Posterior cingulate gyrus (tissue), 11 donors: ENCODE results near the gene SH2B2.
"Not testable (repeated sequence)": the region's sequence is repeated elsewhere in the genome, so short reads cannot be mapped to it uniquely, and the experiment has no call there.

Experiments used
- DNase-seq, 10 donors: peaks; one replicate each; pipeline versions ENCODE4 v3.0.0 to v3.0.0-alpha.2; 2020 to 2021; ENCODE audit warnings: mixed read lengths in 3 of 10
- intact Hi-C: fragments of 100-400 bp; cut with DNase I; formaldehyde crosslinking; loops from one replicate; pipeline ENCODE4 v1.15.1; 2023

The SH2B2 gene

DNA sequence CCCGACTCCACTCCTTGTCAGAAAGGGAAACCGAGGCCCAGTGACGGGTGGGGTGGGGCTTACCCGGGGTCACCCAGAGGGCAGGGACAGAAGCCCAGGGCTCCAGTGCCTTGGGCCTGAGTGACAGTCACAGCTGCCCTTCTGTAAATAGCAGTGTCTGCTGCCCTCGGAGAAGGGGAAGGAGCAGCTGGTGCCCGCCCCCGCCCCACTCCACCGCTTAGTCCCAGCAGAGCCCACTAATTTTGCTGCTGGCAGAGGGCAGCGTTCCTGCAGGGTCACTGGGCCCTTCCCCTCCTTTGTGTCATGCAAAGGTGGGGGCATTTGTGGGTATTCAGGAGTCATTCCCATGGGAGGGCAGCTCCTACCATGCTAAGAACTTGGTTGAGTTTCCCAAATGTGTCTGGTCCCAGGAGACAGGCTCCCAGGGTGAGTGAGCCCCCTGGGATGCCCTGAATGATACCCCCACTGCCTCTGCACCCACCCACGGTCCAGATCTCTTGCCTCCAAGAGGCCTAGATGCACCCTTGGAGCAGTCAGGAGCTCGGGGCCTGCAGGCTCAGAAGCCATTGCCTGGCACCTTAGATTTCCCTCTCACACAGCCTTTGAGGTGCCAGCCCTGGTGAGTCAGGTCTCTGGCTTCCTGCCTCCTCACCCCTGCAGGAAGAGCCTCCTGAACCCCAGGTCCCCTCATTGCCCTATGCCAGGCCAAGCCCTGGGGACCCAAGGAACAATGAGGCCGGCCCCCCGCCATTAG is 17.2 kb downstream of the SH2B2 start:
- DNase-seq = no peak
- intact Hi-C loops = no loop called here

DNA sequence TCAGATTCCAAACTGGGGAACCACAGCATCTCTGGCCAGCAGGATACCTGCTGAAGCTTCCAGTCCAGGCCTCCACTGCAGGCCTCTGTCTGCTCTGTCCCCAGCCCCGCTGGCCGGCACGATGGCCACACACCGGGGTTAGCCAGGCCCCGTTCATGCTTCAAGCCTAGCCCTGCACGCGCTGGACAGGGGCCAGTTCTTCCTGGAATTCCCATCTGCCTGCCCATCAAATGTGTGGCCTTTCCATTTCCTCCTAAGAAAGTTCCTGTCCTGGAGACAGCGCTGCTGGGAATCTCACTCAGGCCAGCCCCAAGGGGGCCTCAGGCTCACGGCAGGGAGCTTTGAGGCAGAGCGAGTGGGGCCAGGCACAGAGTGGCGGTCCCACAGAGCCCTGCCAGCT is 18.0 kb downstream of the SH2B2 start:
- intact Hi-C loops = no loop called here
- no peak for DNase-seq

DNA sequence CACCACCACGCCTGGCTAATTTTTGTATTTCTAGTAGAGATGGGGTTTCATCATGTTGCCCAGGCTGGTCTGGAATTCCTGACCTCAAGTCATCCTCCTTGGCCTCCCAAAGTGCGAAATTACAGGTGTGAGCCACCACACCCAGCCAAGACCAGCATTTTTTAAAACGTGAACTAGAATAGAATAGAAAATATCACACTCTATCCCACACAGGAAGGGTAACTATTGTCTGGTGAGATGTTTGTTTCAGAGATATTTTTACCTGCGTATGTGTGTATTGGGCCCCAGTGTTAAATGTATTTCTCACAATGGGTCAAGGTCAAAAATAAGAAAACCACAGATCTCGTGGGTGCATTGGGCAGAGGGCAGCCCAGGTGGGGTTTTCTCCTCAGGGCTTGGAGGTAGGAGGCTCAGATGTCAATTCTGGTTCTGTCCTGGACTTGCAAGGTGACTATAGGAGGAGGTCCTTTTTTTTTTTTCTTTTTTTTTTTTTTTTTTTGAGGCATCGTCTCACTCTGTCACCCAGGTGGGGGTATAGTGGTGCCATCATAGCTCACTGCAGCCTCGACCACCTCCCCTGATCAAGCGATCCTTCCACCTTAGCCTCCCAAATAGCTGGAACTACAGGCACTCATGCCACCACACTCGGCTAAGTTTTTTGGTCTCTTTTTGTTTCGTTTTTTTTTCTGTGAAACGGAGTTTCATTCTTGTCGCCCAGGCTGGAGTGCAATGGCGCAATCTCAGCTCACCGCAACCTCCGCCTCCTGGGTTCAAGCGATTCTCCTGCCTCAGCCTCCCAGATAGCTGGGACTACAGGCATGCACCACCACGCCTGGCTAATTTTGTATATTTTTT is 19.0 kb downstream of the SH2B2 start:
- DNase-seq = no peak
- intact Hi-C loops = no loop called here

DNA sequence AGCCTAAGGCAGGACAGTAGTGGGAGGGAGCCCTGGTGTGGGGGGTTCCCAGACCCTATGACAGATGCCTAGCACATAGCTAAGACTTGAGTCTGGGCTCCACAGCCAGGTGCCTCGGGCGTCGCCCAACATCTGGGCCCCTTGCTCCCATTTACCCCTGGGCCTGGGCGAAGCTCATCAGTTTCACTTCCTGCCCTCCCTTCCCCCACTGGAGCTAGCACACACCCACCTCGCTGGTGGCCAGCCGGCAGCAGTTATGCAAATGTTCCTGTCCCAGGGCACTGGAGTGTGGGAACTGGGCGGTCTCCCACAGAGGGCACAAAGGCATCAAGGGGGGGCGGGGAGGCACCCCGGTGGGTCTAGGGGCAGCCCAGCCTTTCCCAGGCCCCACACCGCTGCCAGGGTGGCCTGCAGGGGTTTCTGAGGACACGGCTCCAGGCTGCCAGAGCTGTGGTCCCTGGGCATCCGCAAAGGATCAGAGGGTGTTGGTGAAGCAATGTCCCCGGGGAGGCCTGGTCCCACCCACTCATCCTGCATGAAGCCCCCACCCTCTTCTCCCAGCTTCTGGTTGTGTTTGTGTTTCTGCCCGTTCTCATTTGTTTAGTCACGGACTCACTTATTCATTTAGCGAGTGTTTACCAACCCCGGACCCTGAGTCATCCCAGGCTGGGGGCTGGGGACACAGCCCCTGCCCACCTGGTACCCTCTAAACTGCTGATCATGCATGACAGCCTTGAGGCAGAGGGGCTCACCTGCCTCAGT is 20.4 kb downstream of the SH2B2 start:
- intact Hi-C loops = no loop called here
- no peak for DNase-seq

DNA sequence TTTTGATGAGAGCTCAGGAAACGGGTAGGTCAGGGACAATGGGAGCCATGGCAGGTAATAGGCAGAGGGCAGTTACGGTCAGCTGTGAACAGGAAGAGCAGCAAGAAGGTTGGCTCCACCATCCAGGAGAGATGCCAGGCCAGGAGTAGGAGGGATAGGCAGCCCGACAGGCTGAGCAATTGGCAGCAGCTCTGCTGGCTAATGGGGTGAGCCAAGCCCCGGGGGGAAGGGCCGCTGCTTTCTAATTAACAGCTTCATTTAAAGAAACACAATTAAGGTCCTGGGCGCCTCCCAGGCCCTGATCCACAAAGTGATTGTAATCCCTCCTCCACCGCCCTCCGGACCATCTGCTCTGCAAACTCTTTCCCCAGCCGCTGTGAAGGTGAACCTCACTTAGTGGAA is 23.7 kb downstream of the SH2B2 start:
- peak in 5 of 10 donors; percentile 26 to 86 (median 54) for DNase-seq
- intact Hi-C loops = no loop called here

DNA sequence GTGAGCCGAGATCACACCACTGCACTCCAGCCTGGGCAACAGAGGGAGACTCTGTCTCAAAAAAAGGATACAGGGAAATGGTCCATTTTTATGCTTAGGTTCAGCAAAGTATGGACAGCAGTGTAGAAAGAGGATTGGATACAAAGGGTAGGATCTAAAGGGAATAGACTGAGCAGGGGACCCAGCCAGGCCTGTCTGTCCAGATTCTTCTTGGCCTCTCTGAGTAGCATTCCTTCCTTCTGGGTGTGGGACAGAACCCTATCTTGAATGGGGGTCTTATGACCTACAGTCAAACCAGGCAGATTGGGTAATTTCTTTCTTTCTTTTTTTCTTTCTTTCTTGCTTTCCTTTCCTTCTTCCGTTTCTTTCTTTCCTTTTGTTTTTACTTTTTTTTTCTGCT is 25.6 kb downstream of the SH2B2 start:
- DNase-seq = peak in 2 of 10 donors; percentile 15 to 16
- intact Hi-C loops = no loop called here

DNA sequence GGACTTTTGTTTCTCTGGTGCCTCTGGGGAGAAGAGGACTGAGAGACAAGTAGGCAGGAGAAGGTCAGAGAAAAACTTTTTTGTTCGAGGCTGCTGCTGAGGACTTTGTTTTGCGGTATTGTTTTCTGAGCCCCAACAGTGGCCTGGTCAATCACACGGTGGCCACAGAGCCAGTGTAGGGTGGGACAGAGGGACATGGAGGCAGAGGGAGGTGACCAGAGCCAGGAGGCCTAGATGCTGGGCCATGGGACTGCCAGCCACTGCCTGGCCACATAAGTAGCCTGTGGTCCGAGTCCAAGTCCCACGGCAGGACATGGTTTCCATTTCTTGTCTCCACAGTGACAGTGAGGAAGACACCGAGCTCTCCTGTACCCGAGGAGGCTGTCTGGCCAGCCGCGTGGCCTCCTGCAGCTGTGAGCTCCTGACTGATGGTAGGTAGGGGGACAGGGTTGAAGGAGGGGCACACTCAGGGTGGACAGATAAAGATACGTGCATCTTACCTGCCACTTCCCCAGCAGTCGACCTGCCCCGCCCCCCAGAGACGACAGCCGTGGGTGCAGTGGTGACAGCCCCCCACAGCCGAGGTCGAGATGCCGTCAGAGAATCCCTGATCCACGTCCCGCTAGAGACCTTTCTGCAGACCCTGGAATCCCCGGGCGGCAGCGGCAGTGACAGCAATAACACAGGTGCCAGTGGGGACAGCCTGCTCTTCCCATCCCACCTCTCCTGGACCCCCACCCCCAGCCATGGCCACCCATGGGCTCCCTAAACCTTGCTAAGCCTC is 27.5 kb downstream of the SH2B2 start:
- intact Hi-C loops = no loop called here
- peak in 3 of 10 donors; percentile 55 to 71 (median 64) for DNase-seq

DNA sequence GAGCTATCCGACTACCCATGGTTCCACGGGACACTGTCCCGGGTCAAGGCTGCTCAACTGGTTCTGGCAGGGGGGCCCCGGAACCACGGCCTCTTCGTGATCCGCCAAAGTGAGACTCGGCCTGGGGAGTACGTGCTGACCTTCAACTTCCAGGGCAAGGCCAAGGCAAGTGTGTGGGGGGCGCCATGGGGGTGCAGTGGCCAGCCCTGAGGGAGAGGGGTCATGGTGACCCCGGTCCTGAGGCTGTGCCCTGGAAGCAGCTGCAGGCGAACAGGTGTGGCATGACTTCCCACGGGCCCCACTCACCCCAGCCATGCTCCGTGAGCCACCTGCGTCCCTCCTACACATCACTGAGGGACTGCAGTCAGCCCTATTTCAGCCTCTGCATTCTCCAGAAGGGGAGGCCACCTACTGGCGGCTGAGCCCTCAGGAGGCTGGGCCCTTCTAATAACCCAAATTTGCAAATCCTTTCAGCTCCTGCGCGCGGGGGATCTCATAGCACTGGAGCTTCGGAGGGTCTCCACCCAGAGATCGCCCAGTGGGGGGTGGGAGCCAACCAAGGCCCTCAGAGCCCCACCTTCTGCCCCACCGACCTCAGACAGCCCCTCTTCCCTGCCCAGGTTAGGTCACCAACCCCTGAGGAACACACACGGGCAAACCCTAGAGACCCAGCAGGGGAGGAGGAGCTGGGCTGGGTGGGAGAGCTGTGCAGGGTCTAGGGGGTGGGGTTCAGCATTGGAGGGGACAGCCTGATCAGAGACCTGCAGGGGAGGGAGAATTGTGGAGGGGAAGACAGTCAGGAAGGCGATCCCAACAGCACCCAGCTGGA is 30.8 kb downstream of the SH2B2 start:
- intact Hi-C loops = no loop called here
- DNase-seq = peak in 2 of 10 donors; percentile 39 to 70

DNA sequence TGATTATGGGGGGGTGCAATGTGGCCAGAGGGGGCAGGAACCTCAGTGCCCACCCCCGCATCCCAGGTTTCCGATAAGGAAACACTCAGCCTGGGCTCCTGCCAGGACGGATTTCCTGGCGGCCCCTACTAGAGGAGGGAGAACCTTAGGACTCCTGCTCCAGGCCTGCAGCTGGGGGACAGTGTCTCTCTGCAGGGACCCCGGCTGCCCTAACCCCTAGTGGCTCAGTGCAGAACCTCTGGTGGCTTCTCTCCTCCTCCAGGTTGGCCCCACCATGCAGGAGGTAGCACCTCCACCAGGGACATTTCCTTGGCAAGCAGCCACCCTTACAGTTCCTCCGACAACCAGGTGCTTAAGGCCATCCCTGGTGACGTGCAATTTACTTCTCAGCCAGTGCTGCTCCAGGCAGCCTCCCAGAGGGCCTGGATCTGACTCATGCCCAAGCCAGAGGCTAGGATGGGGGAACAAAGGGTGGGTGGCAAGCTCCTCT is 31.9 kb downstream of the SH2B2 start:
- intact Hi-C loops = no loop called here

DNA sequence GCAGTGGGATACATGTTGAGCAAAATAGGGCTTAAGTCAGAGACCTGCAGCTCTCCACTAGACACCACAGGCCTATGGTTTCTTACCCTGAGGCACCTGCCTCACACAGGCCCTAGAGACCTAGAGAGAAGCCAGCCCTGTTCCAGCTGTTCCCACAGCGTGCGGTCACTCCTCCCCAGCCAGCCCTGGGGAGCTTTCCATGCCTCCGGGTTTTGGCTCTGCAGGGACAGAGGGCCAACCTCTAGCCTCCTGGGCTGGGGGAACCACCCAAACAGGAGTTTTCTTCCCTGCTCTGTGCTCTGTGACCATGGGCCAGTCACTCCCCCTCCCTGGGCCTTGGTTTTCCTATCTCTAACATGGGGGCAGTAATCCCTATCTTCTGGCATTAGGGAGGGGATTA is 33.0 kb downstream of the SH2B2 start:
- DNase-seq = no peak
- intact Hi-C loops = no loop called here

More for the DNA sequence above, 31.9 kb downstream of the SH2B2 start:
- peak in 2 of 10 donors; percentile 26 to 62 for DNase-seq

DNA sequence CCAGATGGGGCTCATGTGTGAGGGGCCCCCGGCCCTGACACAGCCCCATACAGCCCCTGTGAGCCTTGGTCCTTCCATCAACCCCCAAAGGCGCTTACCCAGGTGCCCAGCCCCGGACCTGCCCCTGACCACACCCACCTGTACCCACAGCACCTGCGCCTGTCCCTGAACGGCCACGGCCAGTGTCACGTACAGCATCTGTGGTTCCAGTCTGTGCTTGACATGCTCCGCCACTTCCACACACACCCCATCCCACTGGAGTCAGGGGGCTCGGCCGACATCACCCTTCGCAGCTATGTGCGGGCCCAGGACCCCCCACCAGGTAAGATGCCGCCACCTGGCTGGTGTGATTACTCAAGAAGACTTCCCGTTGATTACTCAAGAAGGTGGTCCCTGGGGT is 33.5 kb downstream of the SH2B2 start:
- intact Hi-C loops = no loop called here
- DNase-seq = peak in 1 of 10 donors; percentile 42

DNA sequence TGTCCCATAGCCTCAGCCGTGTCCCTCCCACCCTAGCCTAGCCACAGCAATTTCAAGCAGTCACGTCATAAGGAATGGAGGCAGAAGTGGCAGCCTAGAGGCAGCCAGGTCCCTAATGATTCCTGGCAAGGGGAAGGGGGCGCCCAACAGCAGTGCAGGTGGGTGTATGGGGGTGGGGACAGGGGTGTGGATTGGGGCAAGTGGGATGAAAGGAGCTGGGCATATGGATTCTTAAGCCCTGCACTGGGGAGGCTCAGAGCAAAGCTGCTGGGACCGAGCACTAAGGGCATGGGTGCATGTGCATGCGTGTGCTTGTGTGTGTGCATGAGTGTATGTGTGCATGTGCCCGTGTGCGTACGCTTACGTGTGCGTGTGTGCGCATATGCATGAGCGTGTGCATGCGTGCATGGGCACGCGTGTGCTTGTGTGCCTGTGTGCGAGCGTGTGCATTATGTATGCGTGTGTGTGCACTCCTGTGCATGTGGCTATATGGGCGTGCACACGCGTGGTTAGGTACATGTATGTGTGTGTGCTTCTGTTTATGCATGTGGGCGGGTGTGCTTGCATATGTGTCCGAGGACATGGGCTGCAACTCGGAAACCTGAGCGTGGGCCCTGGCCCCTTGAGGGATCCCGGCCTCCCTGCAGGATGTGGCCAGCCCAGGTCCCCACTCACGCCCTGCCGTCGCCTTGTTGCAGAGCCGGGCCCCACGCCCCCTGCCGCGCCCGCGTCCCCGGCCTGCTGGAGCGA is 34.1 kb downstream of the SH2B2 start:
- DNase-seq = peak in 1 of 10 donors; percentile 40
- intact Hi-C loops = no loop called here

DNA sequence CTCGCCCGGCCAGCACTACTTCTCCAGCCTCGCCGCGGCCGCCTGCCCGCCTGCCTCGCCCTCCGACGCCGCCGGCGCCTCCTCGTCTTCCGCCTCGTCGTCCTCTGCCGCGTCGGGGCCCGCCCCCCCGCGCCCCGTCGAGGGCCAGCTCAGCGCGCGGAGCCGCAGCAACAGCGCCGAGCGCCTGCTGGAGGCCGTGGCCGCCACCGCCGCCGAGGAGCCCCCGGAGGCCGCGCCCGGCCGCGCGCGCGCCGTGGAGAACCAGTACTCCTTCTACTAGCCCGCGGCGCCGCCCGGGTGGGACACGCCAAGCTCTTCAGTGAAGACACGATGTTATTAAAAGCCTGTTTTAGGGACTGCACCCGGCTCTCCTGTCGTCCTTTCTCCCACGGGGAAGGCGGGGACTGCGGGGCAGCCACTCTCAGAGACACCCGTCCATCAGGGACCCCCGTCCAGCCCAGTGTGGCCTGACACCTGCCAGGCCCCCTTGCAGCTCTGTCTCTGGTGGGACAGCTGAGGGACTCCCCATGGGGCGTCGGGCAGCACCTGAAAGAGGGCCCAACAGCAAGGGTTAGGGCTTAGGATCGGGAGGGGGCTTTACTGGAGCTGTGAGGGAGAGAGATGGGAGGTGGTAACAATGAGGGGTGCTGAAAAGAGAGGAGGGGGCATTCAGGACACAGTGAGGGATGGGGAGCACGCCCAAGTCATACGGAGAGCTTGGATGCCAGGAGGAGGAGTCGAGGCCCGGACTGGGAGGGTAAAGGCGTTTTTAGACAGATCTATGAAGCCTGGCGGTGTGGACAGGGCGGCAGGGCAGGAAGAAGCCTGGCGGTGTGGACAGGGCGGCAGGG is 34.9 kb downstream of the SH2B2 start:
- peak in 1 of 10 donors; percentile 55 for DNase-seq

DNA sequence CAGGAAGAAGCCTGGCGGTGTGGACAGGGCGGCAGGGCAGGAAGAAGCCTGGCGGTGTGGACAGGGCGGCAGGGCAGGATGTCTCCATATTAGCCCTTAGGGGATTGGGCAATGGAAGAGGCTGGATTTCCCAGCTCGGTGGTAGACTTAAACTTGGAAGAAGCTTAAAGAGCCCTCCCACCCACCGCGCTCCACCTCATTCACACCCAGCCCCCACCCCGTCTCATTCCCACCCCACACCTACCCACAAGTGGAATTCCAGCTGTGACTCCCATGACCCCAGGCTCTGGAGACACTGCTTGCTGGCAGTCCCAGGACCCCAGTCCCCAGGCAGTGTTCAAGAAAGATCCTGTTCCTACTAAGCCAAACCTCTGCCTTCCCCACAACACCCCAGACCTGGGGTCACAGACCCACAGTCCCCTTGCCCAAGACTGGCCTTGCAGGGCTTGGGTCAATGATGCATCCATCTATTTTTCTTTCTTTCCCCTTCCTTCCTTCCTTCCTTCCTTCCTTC is 35.6 kb downstream of the SH2B2 start:
- DNase-seq = peak in 1 of 10 donors; percentile 49
- intact Hi-C loops = no loop called here

More for the DNA sequence above, 34.9 kb downstream of the SH2B2 start:
- intact Hi-C loops = no loop called here

DNA sequence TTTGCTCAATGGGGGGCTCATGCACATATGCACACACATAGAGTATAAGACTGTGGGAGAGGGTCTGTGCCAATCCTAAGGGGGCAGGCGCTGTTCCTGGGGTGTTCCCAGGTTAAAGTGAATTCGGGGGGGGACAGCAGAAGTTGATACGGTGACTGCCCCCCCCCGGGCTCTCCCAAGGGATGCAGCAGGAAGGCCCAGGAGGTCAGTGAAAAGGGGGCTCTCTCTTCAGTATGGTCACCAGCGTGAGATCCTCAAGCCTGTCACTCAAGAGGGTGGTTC is 37.2 kb downstream of the SH2B2 start:
- intact Hi-C loops = no loop called here
- DNase-seq = no peak

DNA sequence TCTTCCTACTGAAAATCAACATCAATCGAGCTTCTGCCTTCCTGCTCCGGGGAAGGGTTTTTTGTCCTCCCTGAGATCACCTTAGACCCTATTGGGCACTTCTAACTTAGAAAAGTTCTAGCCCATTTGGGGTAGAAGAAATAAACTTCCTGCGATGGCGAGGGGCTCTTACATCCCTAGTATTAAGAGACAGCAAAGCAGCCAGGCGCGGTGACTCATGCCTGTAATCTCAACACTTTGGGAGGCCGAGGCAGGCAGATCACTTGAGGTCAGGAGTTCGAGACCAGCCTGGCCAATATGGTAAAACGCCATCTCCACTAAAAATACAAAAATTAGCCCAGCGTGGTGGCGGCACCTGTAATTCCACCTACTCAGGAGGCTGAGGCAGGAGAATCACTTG is 38.4 kb downstream of the SH2B2 start:
- intact Hi-C loops = not testable (repeated sequence)
- peak in 1 of 10 donors; percentile 22 for DNase-seq

DNA sequence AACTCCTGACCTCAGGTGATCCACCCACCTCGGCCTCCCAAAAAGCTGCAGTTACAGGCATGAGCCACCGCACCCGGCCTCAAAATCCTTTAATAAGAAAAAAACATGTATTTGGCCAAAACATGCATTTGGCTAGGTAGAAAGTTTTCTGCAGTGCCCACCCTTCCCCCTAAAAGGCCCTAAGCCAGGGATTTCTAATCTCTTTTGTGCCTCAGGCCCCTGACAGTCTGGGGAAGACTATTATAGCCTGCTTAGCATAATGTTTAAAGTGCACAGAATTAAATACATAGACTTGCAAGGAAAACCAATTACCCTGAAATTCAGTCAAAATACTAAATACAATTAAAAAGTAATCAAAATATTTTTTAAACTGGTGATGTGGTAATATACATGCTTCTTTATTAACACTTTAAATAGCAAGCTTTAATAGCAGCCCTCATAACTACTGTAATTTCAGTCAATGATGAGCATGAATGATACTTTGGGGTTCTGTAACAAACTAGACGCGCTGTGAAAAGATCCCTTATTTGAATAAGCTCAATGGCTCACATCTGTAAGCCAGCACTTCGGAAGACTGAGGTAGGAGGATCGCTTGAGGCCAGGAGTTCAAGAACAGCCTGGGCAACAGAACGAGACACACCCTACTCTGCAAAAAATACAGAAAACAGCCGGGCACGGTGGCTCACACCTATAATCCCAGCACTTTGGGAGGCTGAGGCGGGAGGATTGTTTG is 39.7 kb downstream of the SH2B2 start:
- intact Hi-C loops = no loop called here
- DNase-seq = peak in 1 of 10 donors; percentile 27
